Fibroblast of lung (primary cell): ENCODE results near the gene KRTAP3-2.

Source experiments
- EZH2 ChIP-seq: IDR thresholded peaks from 2 replicates; pipeline ENCODE4 v1.5.1; 2012; ENCODE audit warnings: low read length, control low read depth, mild to moderate bottlenecking; ENCODE audit errors: missing control alignments
- TF ChIP-seq, protein P1 (sequence below), 2 donors: IDR thresholded peaks in 1 of 2; conservative IDR thresholded peaks in 1 of 2; 1 replicate in 1 of 2; 2 replicates in 1 of 2; pipeline ENCODE4 v1.5.1; 2011 to 2012; ENCODE audit warnings: low read length in 2 of 2, control low read depth in 1 of 2, inconsistent platforms in 1 of 2, low read depth in 1 of 2, mild to moderate bottlenecking in 1 of 2

DNA sequence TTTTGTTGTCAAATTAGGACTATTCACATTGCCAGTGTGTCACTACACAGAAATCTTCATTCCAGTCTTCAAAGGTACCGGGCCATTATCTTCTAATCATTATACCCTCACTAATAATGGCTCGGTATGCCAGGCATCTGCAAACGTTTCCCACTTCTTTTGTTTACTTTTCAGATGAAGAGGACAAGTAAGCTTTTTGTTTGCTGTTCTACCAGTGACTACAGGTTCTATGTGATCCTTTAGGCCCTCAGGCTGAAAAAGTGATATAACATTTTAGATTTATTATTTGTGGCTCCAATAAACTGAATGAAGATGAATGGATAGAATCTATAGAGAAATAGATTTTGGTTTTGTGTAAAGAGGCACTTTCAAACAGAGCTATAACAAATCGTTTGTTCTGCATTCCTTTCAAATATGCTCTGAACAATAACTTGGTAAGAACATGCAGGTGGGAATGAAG is 9.6 kb upstream of the KRTAP3-2 start:
- TF ChIP-seq, protein P1, sequence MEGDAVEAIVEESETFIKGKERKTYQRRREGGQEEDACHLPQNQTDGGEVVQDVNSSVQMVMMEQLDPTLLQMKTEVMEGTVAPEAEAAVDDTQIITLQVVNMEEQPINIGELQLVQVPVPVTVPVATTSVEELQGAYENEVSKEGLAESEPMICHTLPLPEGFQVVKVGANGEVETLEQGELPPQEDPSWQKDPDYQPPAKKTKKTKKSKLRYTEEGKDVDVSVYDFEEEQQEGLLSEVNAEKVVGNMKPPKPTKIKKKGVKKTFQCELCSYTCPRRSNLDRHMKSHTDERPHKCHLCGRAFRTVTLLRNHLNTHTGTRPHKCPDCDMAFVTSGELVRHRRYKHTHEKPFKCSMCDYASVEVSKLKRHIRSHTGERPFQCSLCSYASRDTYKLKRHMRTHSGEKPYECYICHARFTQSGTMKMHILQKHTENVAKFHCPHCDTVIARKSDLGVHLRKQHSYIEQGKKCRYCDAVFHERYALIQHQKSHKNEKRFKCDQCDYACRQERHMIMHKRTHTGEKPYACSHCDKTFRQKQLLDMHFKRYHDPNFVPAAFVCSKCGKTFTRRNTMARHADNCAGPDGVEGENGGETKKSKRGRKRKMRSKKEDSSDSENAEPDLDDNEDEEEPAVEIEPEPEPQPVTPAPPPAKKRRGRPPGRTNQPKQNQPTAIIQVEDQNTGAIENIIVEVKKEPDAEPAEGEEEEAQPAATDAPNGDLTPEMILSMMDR (conservative IDR thresholded peaks at IDR 0.05 in 1 of 2, IDR thresholded peaks at IDR 0.05 in 1 of 2; ENCODE audit: low read depth in 1 of 2, low read length in 2 of 2), result no peak
- TF ChIP-seq EZH2, result no peak
